GM23338 (cell line): ENCODE measurements around the gene ZPBP. TPM values are rescaled to one million over a fixed set of nuclear protein-coding genes. Genes with fewer than 3 reads are reported as not detected.
A peak's percentile ranks its signal among the peaks of the same experiment; 100 is the strongest.

Source experiments
- ATAC-seq: fragments of 200-7000 bp; cut with Tn5 transposase; 3 replicates; pipeline ENCODE4 v1.9.1; 2020
- DNase-seq: peaks from one replicate; pipeline ENCODE4 v3.0.0-alpha.2; 2015; ENCODE audit warnings: low spot score
- H2AFZ ChIP-seq: fragments of 200-600 bp; sonication (generic); 2 replicates; pipeline ENCODE4 v1.8.0; 2016; ENCODE audit warnings: antibody characterized with exemption, mild to moderate bottlenecking, moderate library complexity
- H3F3A ChIP-seq: fragments of 200-600 bp; sonication (generic); replicated peaks from 2 replicates; pipeline ENCODE4 v1.8.0; 2017; ENCODE audit warnings: antibody characterized with exemption, mixed run types, low read depth
- H3K27ac ChIP-seq: fragments of 200-600 bp; sonication (generic); 2 replicates; pipeline ENCODE4 v1.6.1; 2016; ENCODE audit warnings: low read depth
- H3K27me3 ChIP-seq: fragments of 200-600 bp; sonication (generic); 2 replicates; pipeline ENCODE4 v1.8.0; 2016; ENCODE audit warnings: mild to moderate bottlenecking, mixed run types, moderate library complexity; ENCODE audit not compliant: insufficient read depth
- H3K36me3 ChIP-seq: fragments of 200-600 bp; sonication (generic); 2 replicates; pipeline ENCODE4 v1.8.0; 2016; ENCODE audit warnings: mild to moderate bottlenecking; ENCODE audit not compliant: insufficient read depth
- H3K4me1 ChIP-seq: fragments of 200-600 bp; sonication (generic); 2 replicates; pipeline ENCODE4 v1.8.0; 2016; ENCODE audit warnings: mild to moderate bottlenecking, moderate library complexity; ENCODE audit not compliant: insufficient read depth
- H3K4me2 ChIP-seq: fragments of 200-600 bp; sonication (generic); 2 replicates; pipeline ENCODE4 v1.7.1; 2017; ENCODE audit warnings: mixed run types
- H3K4me3 ChIP-seq: fragments of 200-600 bp; sonication (generic); 2 replicates; pipeline ENCODE4 v1.6.1; 2016; ENCODE audit warnings: mixed run types
- H3K79me2 ChIP-seq: fragments of 200-600 bp; sonication (generic); replicated peaks from 2 replicates; pipeline ENCODE4 v1.8.0; 2017; ENCODE audit warnings: mild to moderate bottlenecking; ENCODE audit not compliant: insufficient read depth
- H3K9me2 ChIP-seq: fragments of 200-600 bp; sonication (generic); 2 replicates; pipeline ENCODE4 v1.8.0; 2017; ENCODE audit not compliant: insufficient read depth
- H4K20me1 ChIP-seq: fragments of 200-600 bp; sonication (generic); replicated peaks from 2 replicates; pipeline ENCODE4 v1.8.0; 2017; ENCODE audit warnings: mild to moderate bottlenecking; ENCODE audit not compliant: insufficient read depth
- H3K27ac Mint-ChIP-seq: 2 replicates; pipeline ENCODE4 v1.8.0; 2020; ENCODE audit warnings: inconsistent platforms, mild to moderate bottlenecking, moderate library complexity, mixed read lengths
- H3K27me3 Mint-ChIP-seq: 3 replicates; pipeline ENCODE4 v1.8.0; 2022; ENCODE audit warnings: low read depth, mild to moderate bottlenecking, moderate library complexity, mixed read lengths, inconsistent platforms; ENCODE audit not compliant: insufficient read depth, poor library complexity
- H3K36me3 Mint-ChIP-seq: 3 replicates; pipeline ENCODE4 v1.8.0; 2021; ENCODE audit warnings: low read depth, mild to moderate bottlenecking, inconsistent platforms, moderate library complexity, mixed read lengths
- H3K4me1 Mint-ChIP-seq: 3 replicates; pipeline ENCODE4 v1.8.0; 2020; ENCODE audit warnings: mild to moderate bottlenecking, inconsistent platforms, mixed read lengths
- H3K4me3 Mint-ChIP-seq: 3 replicates; pipeline ENCODE4 v1.8.0; 2021; ENCODE audit warnings: moderate library complexity, mild to moderate bottlenecking, inconsistent platforms, mixed read lengths
- H3K9me3 Mint-ChIP-seq: 3 replicates; pipeline ENCODE4 v1.8.0; 2020; ENCODE audit warnings: moderate library complexity, mild to moderate bottlenecking, inconsistent platforms, mixed read lengths
- CREB1 ChIP-seq: fragments of 250-450 bp; sonication (Bioruptor Pico); IDR thresholded peaks from 2 replicates; pipeline ENCODE4 v1.5.0; 2020; ENCODE audit warnings: low read depth, mild to moderate bottlenecking, moderate library complexity
- ETS1 ChIP-seq: IDR thresholded peaks from 2 replicates; pipeline ENCODE4 v1.6.1; 2016; ENCODE audit warnings: antibody characterized with exemption
- EZH2 ChIP-seq: fragments of 200-600 bp; sonication (generic); IDR thresholded peaks from one replicate; pipeline ENCODE4 v1.8.0; 2017; ENCODE audit warnings: antibody characterized with exemption, mild to moderate bottlenecking, low read depth; ENCODE audit not compliant: unreplicated experiment
- JUNB ChIP-seq: IDR thresholded peaks from one replicate; pipeline ENCODE4 v1.6.1; 2016; ENCODE audit warnings: antibody characterized with exemption; ENCODE audit not compliant: unreplicated experiment
- NANOG ChIP-seq: IDR thresholded peaks from 2 replicates; pipeline ENCODE4 v1.6.1; 2016; ENCODE audit warnings: antibody characterized with exemption, borderline replicate concordance
- REST ChIP-seq: IDR thresholded peaks from one replicate; pipeline ENCODE4 v1.6.1; 2018; ENCODE audit warnings: antibody characterized with exemption; ENCODE audit not compliant: unreplicated experiment
- ZNF331 ChIP-seq: fragments of 250-450 bp; sonication (Bioruptor Pico); IDR thresholded peaks from 2 replicates; pipeline ENCODE4 v1.5.0; 2020; ENCODE audit warnings: low read depth, mild to moderate bottlenecking, moderate library complexity
- ZNF462 ChIP-seq: fragments of 250-450 bp; sonication (Bioruptor Pico); IDR thresholded peaks from 2 replicates; pipeline ENCODE4 v1.5.0; 2020; ENCODE audit warnings: mild to moderate bottlenecking, moderate library complexity
- polyA plus RNA-seq: library from polyadenylated mRNA; unstranded; fragments of >200 nt; fragmentation: Nextera tagmentation; extraction: Ambion mirVana; gene quantifications from 2 replicates; pipeline ENCODE4 v1.2.1, GENCODE V29; 2016
- total RNA-seq: library from RNA; depleted of rRNA; stranded (reverse); fragments of >200 nt; shearing (Covaris generic); gene quantifications from 2 replicates; pipeline ENCODE4 v1.2.3, GENCODE V29; 2014

ZPBP gene
- total and polyA plus RNA-seq, 2 experiments from 2014 or later = not detected

- H3K4me3 ChIP-seq = no peak overlapping the region
- Mint-ChIP-seq H3K4me3 (no peak overlapping the region), H3K36me3 (no peaks in the 10 kb centered on the region), H3K9me3 (no peaks in the 10 kb centered on the region; the same call in 2 of the 3 replicates), H3K27ac (no peak overlapping the region), H3K4me1 (no peaks in the 10 kb centered on the region), H3K27me3 (no peaks in the 10 kb centered on the region)
- no peak overlapping the region for H2AFZ ChIP-seq
- H3K4me2 ChIP-seq = no peak overlapping the region
- H4K20me1 ChIP-seq = no peaks in the 10 kb centered on the region
- no peaks in the 10 kb centered on the region for H3K4me1 ChIP-seq
- H3K79me2 ChIP-seq = no peaks in the 10 kb centered on the region
- TF ChIP-seq ZNF462 (CRISPR knock-in tag) (no peak), ZNF331 (CRISPR knock-in tag) (no peak), JUNB (no peak), REST (no peak), ETS1 (no peak), NANOG (no peak), CREB1 (CRISPR knock-in tag) (no peak), EZH2 (no peak)
- DNase-seq (peak; percentile 18), ATAC-seq (peak; percentile 53)
- H3K27me3 ChIP-seq = no peaks in the 10 kb centered on the region
- no peaks in the 10 kb centered on the region for H3K9me2 ChIP-seq
- H3K36me3 ChIP-seq = no peaks in the 10 kb centered on the region
- H3K27ac ChIP-seq = no peak overlapping the region
- H3F3A ChIP-seq = no peaks in the 10 kb centered on the region
These were observed 48.8 kb upstream of the ZPBP start for GRCh38 chr7:50141854-50142253.
